Mesodermal cell (in vitro differentiated cells): ENCODE measurements around the gene TTC33.

ENCODE experiments used
- H3K27ac ChIP-seq: 2 replicates; pipeline ENCODE4 v1.7.0; 2013; ENCODE audit warnings: mild to moderate bottlenecking, low read depth, low read length, moderate library complexity; ENCODE audit not compliant: severe bottlenecking
- H3K36me3 ChIP-seq: 2 replicates; pipeline ENCODE4 v1.7.1; 2013; ENCODE audit warnings: mild to moderate bottlenecking, low read length, moderate library complexity; ENCODE audit not compliant: control insufficient read depth, insufficient read depth
- H3K4me1 ChIP-seq: one replicate; pipeline ENCODE4 v1.7.1; 2013; ENCODE audit warnings: mild to moderate bottlenecking, low read length; ENCODE audit not compliant: insufficient read depth, control insufficient read depth, poor library complexity, severe bottlenecking
- H3K4me3 ChIP-seq: 2 replicates; pipeline ENCODE4 v1.7.0; 2013; ENCODE audit warnings: low read length, control low read depth, mild to moderate bottlenecking; ENCODE audit not compliant: insufficient read depth, poor library complexity, severe bottlenecking; ENCODE audit errors: extremely low read depth
- H3K9me3 ChIP-seq: 2 replicates; pipeline ENCODE4 v1.7.1; 2013; ENCODE audit warnings: mild to moderate bottlenecking, low read length, moderate library complexity; ENCODE audit not compliant: control insufficient read depth
- WGBS, 2 experiments: methylation state at CpG; one replicate each; pipeline ENCODE4 v1.1.5; 2013; ENCODE audit warnings: missing lambda C conversion rate in 2 of 2; ENCODE audit not compliant: insufficient coverage in 2 of 2; 5-methylcytosine and 5-hydroxymethylcytosine counted together

Gene TTC33

GRCh38 chr5:40679913-40680681, 75.7 kb downstream of the TTC33 start, which contains the start of gene PTGER4:
PTGER4 (plus strand) TSS chr5:40679915; CDS start chr5:40680994, 1,079 bp downstream.
- Histone ChIP-seq H3K4me1 (peaks cover 14% of the 10 kb centered on the region), H3K36me3 (no peaks in the 10 kb centered on the region), H3K9me3 (no peaks in the 10 kb centered on the region), H3K27ac (no peak within 1 kb of the TSS), H3K4me3 (peak within 1 kb of the TSS; percentile 54)
- 3% methylated on average over 42 to 43 of the region's 44 CpGs for WGBS, 2 experiments

- H3K9me3 ChIP-seq: no peaks in the 10 kb centered on the region
- H3K36me3 ChIP-seq: no peaks in the 10 kb centered on the region
- 0% methylated on average over 24 to 25 of the region's 60 CpGs for WGBS, 2 experiments
- H3K4me3 ChIP-seq: peak overlapping the region; percentile 54
- H3K4me1 ChIP-seq: peaks cover 14% of the 10 kb centered on the region
- H3K27ac ChIP-seq: no peak overlapping the region
Observed at GRCh38 chr5:40679148-40679912, 76.4 kb downstream of the TTC33 start.

- Histone ChIP-seq H3K9me3 (no peaks in the 10 kb centered on the region), H3K4me3 (peak overlapping the region; percentile 54), H3K4me1 (peaks cover 14% of the 10 kb centered on the region), H3K27ac (no peak overlapping the region), H3K36me3 (no peaks in the 10 kb centered on the region)
- WGBS, 2 experiments: 39% methylated on average over 3 of the region's 12 CpGs; no CpG with 5 or more reads in 1 of the 2 experiments
Observed at GRCh38 chr5:40678460-40679147, 77.2 kb downstream of the TTC33 start.

GRCh38 chr5:40678026-40678425, 77.7 kb downstream of the TTC33 start:
- H3K9me3 ChIP-seq: no peaks in the 10 kb centered on the region
- WGBS, 2 experiments: no CpG with 5 or more reads among the region's 2 CpGs
- H3K4me3 ChIP-seq: peak overlapping the region; percentile 54
- H3K36me3 ChIP-seq: no peaks in the 10 kb centered on the region
- peaks cover 14% of the 10 kb centered on the region for H3K4me1 ChIP-seq
- no peak overlapping the region for H3K27ac ChIP-seq

- H3K9me3 ChIP-seq: no peaks in the 10 kb centered on the region
- no CpG with 5 or more reads among the region's 2 CpGs for WGBS, 2 experiments
- H3K4me1 ChIP-seq: peaks cover 15% of the 10 kb centered on the region
- no peaks in the 10 kb centered on the region for H3K36me3 ChIP-seq
- peak overlapping the region; percentile 41 for H3K27ac ChIP-seq
- no peak overlapping the region for H3K4me3 ChIP-seq
Observed at GRCh38 chr5:40677456-40677855, 78.3 kb downstream of the TTC33 start.

- Histone ChIP-seq H3K36me3 (no peaks in the 10 kb centered on the region), H3K27ac (peak overlapping the region; percentile 41), H3K4me3 (no peak overlapping the region), H3K4me1 (peaks cover 19% of the 10 kb centered on the region), H3K9me3 (no peaks in the 10 kb centered on the region)
- WGBS, 2 experiments: 10 to 13% methylated on average over 1 of the region's 3 CpGs
Observed at GRCh38 chr5:40676613-40677343, 79.0 kb downstream of the TTC33 start.

- Histone ChIP-seq H3K36me3 (no peaks in the 10 kb centered on the region), H3K27ac (no peak overlapping the region), H3K4me1 (peaks cover 19% of the 10 kb centered on the region), H3K9me3 (no peaks in the 10 kb centered on the region), H3K4me3 (no peak overlapping the region)
- WGBS, 2 experiments: 90 to 93% methylated on average over 4 of the region's 7 CpGs
Observed at GRCh38 chr5:40675396-40676133, 80.2 kb downstream of the TTC33 start.

GRCh38 chr5:40674661-40675235, 81.0 kb downstream of the TTC33 start:
- Histone ChIP-seq H3K27ac (no peak overlapping the region), H3K4me3 (no peak overlapping the region), H3K36me3 (no peaks in the 10 kb centered on the region), H3K4me1 (peaks cover 19% of the 10 kb centered on the region), H3K9me3 (no peaks in the 10 kb centered on the region)
- 75 to 78% methylated on average over 3 to 4 of the region's 6 CpGs for WGBS, 2 experiments

- H3K36me3 ChIP-seq: no peaks in the 10 kb centered on the region
Observed at GRCh38 chr5:40672425-40672824, 83.3 kb downstream of the TTC33 start.

More at GRCh38 chr5:40672425-40672824, 83.3 kb downstream of the TTC33 start:
- Histone ChIP-seq H3K27ac (no peak overlapping the region), H3K9me3 (no peaks in the 10 kb centered on the region), H3K4me1 (peaks cover 15% of the 10 kb centered on the region), H3K4me3 (no peak overlapping the region)
- WGBS, 2 experiments: 89 to 94% methylated on average over 1 to 2 of the region's 4 CpGs
